ENCODE data around the gene ARFGEF3. TPM values are rescaled to one million over a fixed set of nuclear protein-coding genes. Genes with fewer than 3 reads are reported as not detected.

Gene ARFGEF3
- total and polyA plus RNA-seq, 4 donors: 0.06 to 0.33 (median 0.16) TPM

DNA sequence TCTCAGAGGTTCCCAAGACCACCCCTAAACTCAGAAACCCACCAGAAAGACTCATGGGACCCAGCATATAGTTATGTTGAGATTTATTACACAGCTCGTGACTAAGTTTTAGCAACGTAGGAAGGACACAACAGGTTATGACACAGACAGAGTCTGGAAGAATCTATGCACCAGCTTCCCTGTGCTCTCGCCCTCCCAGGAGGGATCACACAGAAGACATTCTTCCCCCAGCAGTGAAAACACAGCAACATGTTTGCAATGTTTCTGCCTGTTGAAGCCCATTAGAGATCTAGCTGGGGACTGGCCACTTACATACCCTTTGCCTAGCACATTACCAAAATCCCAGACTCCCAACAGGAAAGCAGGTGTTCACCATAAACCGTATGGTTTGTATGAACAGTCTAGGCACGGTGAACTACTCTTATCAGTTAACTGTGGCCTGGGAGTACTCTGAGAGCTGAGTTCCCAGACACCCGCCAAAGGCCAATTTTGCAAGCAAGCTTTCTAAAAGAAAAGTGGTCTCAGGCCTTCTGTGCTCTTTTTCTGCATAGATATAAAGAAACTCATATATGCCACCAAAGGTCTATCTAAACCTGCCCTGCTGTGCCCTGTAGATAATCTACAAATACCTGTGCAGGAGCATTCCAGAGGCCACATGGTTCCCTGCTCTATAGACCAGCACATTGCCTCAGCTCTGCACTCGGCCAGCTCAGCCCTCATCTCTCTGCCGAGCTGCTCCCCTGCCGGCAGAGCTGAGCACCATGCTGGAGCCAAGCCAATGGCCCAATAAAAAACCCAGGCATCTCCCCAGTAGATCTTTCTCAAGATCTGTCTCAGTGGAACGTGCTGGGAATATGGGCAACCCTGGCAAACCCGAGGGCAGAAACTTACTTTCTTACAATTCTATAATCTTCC, 146.3 kb downstream of the ARFGEF3 start:
- 87% methylated on average over 11 of the region's 11 CpGs for WGBS
- DNase-seq (ENCODE audit: low spot score): no peak
- H3K27ac ChIP-seq (ENCODE audit: low read depth in 1 of 2, low read length in 2 of 2): no peak overlapping the region
- no peaks in the 10 kb centered on the region for H3K36me3 ChIP-seq (ENCODE audit: control insufficient read depth in 4 of 4, insufficient read depth in 3 of 4, low read depth in 1 of 4, low read length in 3 of 4)
- H3K4me3 ChIP-seq (ENCODE audit: low read depth in 1 of 3, low read length in 3 of 3): no peak overlapping the region
- H3K9ac ChIP-seq (ENCODE audit: low read depth in 1 of 2, low read length in 2 of 2): no peak overlapping the region
- H3K9me3 ChIP-seq (ENCODE audit: control insufficient read depth in 4 of 4, low read length in 3 of 4): no peaks in the 10 kb centered on the region
- no peaks in the 10 kb centered on the region for H3K27me3 ChIP-seq (ENCODE audit: control insufficient read depth in 4 of 4, insufficient read depth in 4 of 4, low read length in 3 of 4)
- peaks cover 0 to 2% (median under 1%) of the 10 kb centered on the region in 4 donors for H3K4me1 ChIP-seq (ENCODE audit: control insufficient read depth in 4 of 4, insufficient read depth in 4 of 4, low read length in 3 of 4)
- TF ChIP-seq, protein P1, sequence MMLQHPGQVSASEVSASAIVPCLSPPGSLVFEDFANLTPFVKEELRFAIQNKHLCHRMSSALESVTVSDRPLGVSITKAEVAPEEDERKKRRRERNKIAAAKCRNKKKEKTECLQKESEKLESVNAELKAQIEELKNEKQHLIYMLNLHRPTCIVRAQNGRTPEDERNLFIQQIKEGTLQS (IDR thresholded peaks at IDR 0.05): no peak
- TF ChIP-seq FOXA2 (IDR thresholded peaks at IDR 0.05) (no peak), NR2F2 (IDR thresholded peaks at IDR 0.05) (no peak), HNF4G (IDR thresholded peaks at IDR 0.05) (no peak), FOXA1 (IDR thresholded peaks at IDR 0.05) (no peak), EGR1 (IDR thresholded peaks at IDR 0.05; ENCODE audit: low read depth in 2 of 2) (no peak), HNF4A (conservative IDR thresholded peaks at IDR 0.05) (no peak), JUND (IDR thresholded peaks at IDR 0.05) (no peak), TAF1 (conservative IDR thresholded peaks at IDR 0.05) (no peak)
- TF ChIP-seq, protein P2, sequence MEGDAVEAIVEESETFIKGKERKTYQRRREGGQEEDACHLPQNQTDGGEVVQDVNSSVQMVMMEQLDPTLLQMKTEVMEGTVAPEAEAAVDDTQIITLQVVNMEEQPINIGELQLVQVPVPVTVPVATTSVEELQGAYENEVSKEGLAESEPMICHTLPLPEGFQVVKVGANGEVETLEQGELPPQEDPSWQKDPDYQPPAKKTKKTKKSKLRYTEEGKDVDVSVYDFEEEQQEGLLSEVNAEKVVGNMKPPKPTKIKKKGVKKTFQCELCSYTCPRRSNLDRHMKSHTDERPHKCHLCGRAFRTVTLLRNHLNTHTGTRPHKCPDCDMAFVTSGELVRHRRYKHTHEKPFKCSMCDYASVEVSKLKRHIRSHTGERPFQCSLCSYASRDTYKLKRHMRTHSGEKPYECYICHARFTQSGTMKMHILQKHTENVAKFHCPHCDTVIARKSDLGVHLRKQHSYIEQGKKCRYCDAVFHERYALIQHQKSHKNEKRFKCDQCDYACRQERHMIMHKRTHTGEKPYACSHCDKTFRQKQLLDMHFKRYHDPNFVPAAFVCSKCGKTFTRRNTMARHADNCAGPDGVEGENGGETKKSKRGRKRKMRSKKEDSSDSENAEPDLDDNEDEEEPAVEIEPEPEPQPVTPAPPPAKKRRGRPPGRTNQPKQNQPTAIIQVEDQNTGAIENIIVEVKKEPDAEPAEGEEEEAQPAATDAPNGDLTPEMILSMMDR (IDR thresholded peaks at IDR 0.05; ENCODE audit: low read depth, low read length, missing input control): no peak
- TF ChIP-seq, protein P3, sequence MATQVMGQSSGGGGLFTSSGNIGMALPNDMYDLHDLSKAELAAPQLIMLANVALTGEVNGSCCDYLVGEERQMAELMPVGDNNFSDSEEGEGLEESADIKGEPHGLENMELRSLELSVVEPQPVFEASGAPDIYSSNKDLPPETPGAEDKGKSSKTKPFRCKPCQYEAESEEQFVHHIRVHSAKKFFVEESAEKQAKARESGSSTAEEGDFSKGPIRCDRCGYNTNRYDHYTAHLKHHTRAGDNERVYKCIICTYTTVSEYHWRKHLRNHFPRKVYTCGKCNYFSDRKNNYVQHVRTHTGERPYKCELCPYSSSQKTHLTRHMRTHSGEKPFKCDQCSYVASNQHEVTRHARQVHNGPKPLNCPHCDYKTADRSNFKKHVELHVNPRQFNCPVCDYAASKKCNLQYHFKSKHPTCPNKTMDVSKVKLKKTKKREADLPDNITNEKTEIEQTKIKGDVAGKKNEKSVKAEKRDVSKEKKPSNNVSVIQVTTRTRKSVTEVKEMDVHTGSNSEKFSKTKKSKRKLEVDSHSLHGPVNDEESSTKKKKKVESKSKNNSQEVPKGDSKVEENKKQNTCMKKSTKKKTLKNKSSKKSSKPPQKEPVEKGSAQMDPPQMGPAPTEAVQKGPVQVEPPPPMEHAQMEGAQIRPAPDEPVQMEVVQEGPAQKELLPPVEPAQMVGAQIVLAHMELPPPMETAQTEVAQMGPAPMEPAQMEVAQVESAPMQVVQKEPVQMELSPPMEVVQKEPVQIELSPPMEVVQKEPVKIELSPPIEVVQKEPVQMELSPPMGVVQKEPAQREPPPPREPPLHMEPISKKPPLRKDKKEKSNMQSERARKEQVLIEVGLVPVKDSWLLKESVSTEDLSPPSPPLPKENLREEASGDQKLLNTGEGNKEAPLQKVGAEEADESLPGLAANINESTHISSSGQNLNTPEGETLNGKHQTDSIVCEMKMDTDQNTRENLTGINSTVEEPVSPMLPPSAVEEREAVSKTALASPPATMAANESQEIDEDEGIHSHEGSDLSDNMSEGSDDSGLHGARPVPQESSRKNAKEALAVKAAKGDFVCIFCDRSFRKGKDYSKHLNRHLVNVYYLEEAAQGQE (IDR thresholded peaks at IDR 0.05): no peak
- TF ChIP-seq, protein P4, sequence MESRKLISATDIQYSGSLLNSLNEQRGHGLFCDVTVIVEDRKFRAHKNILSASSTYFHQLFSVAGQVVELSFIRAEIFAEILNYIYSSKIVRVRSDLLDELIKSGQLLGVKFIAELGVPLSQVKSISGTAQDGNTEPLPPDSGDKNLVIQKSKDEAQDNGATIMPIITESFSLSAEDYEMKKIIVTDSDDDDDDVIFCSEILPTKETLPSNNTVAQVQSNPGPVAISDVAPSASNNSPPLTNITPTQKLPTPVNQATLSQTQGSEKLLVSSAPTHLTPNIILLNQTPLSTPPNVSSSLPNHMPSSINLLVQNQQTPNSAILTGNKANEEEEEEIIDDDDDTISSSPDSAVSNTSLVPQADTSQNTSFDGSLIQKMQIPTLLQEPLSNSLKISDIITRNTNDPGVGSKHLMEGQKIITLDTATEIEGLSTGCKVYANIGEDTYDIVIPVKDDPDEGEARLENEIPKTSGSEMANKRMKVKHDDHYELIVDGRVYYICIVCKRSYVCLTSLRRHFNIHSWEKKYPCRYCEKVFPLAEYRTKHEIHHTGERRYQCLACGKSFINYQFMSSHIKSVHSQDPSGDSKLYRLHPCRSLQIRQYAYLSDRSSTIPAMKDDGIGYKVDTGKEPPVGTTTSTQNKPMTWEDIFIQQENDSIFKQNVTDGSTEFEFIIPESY (IDR thresholded peaks at IDR 0.05): no peak

DNA sequence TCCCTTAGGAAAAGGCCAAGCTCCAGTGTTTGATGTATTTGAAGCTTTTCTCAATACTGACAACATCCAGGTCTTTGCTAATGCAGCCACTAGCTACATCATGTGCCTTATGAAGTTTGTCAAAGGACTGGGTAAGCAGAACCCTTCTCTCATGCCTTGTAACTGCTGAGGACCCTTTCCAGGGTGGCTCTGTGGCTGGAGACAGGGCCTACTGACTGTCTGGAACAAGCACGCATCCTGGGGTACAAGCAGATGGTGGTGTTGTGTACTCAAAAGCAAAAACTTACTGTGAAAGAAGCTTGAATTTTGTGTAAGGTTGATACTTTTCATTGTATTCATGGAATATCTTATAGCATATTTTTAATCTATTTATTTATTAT, 147.0 kb downstream of the ARFGEF3 start:
- H3K4me3 ChIP-seq (ENCODE audit: low read depth in 1 of 3, low read length in 3 of 3): no peak overlapping the region
- H3K4me1 ChIP-seq (ENCODE audit: control insufficient read depth in 4 of 4, insufficient read depth in 4 of 4, low read length in 3 of 4): peaks cover 0 to 2% (median under 1%) of the 10 kb centered on the region in 4 donors
- no peak for DNase-seq (ENCODE audit: low spot score)
- TF ChIP-seq RXRA (IDR thresholded peaks at IDR 0.05) (no peak), HNF4A (conservative IDR thresholded peaks at IDR 0.05) (no peak), EGR1 (IDR thresholded peaks at IDR 0.05; ENCODE audit: low read depth in 2 of 2) (no peak), GABPA (IDR thresholded peaks at IDR 0.05 in 1 of 2, conservative IDR thresholded peaks at IDR 0.05 in 1 of 2) (no peak), YY1 (IDR thresholded peaks at IDR 0.05) (no peak), TAF1 (conservative IDR thresholded peaks at IDR 0.05) (no peak), NR2F2 (IDR thresholded peaks at IDR 0.05) (no peak), FOXA2 (IDR thresholded peaks at IDR 0.05) (no peak)
- TF ChIP-seq, protein P3 (IDR thresholded peaks at IDR 0.05): no peak
- TF ChIP-seq, protein P1 (IDR thresholded peaks at IDR 0.05): no peak
- TF ChIP-seq, protein P2 (IDR thresholded peaks at IDR 0.05; ENCODE audit: low read depth, low read length, missing input control): no peak
- H3K27me3 ChIP-seq (ENCODE audit: control insufficient read depth in 4 of 4, insufficient read depth in 4 of 4, low read length in 3 of 4): no peaks in the 10 kb centered on the region
- 97% methylated on average over 1 of the region's 1 CpG for WGBS
- no peak overlapping the region for H3K27ac ChIP-seq (ENCODE audit: low read depth in 1 of 2, low read length in 2 of 2)
- H3K9me3 ChIP-seq (ENCODE audit: control insufficient read depth in 4 of 4, low read length in 3 of 4): no peaks in the 10 kb centered on the region
- no peaks in the 10 kb centered on the region for H3K36me3 ChIP-seq (ENCODE audit: control insufficient read depth in 4 of 4, insufficient read depth in 3 of 4, low read depth in 1 of 4, low read length in 3 of 4)
- H3K9ac ChIP-seq (ENCODE audit: low read depth in 1 of 2, low read length in 2 of 2): no peak overlapping the region
